Posterior cingulate gyrus (tissue), 11 donors: ENCODE results near the gene MRPS34.

ENCODE experiments used
- DNase-seq, 10 donors: peaks; one replicate each; pipeline versions ENCODE4 v3.0.0 to v3.0.0-alpha.2; 2020 to 2021; ENCODE audit warnings: mixed read lengths in 3 of 10
- intact Hi-C: fragments of 100-400 bp; cut with DNase I; formaldehyde crosslinking; loops from one replicate; pipeline ENCODE4 v1.15.1; 2023

MRPS34 gene

DNA sequence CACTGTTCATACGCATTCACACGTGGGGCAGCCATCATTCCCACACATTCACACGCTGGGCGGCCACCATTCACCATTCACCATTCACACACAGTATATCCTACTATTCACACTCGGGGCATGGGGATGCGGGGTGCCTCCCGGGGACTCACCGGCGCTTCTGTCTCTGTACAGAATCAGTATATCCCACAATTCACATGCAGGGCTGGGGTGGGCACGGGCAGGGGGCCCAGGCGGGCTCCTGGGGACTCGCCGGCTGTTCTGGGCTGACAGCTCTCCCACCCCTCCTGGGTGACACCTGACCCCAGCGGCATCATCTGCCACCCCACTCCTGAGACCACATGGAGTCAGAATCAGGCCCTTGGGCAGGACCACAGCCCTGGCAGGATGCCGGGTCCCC is 11.2 kb downstream of the MRPS34 start:
- DNase-seq: no peak
- intact Hi-C loops: no loop called here

DNA sequence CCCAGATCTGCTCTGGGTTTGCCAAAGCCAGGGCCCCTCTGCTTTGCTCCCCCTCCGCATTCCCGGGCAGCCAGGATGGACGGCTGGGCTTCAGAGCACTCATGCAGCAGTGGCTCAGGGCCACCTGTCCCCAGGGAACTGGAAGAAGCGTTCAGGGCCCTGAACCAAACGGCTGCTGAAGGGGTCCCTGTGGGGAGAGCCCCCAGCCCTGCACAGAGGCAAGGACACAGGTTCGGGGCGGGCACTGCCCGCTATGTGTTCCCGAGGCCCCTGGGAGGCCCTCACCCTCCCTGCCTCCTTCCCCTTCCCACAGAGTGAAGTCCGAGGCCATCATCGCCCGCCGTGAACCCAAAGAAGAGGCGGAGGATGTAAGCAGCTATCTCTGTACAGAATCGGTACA is 12.0 kb downstream of the MRPS34 start:
- DNase-seq: no peak
- intact Hi-C loops: no loop called here

DNA sequence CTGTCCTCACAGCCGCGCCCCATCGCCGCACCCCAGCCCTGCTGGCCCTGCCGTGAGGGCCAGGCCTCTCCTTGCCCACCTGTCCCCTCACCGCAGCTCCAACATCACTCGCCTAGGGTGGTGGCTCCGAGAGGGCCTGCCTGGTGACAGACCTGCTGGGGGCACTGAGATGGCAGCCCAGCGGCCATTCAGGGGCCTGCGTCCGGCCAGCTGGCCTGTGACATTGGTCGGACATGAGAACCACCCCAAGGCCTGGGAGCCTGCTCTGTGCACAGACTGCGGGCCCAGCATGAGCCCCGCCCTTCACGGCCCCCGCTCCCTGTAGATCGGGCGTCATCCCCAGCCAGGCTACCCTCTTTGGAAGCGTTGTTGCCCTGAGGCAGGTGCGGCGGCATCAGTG is 13.4 kb downstream of the MRPS34 start:
- peak in 1 of 10 donors; percentile 79 for DNase-seq
- intact Hi-C loops: no loop called here

GRCh38 chr16:1758923-1759322 is 14.0 kb downstream of the MRPS34 start:
- no peak for DNase-seq
- intact Hi-C loops: no loop called here

DNA sequence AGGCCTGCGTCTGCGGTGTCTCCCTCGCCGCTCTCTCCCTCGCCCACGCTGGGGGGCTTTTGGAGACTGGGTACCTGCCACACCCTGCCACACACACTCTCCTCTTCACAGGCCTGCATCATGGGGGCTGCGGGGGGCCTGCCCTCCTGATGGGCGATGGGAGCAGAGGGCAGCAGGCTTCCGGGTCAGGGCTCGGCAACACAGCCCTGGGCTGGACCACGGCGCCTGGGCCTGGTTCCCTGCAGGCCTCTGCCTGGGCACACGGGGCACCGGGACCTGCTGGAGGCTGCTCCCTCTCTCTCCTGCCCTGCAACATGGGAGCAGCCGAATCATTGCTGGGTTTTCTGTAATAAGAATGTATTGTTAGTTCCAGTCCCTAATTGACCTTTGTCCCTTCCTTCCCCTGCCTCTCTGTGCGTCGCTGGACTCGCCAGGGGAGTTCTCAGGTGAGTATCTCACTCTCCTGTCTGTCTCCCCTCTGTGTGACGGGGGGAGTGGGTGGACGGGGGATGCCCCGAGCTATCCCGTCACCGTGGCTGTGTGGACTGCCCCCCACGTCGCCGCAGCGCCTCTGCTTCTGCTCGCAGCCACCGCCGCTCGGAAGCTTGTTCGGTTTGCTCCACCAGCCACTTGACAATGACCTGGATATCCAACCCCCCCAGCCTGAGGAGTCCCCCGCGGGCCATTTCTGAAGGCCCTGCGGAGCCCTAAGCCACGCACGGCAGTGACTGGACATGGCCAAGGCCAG is 15.0 kb downstream of the MRPS34 start:
- intact Hi-C loops: no loop called here
- no peak for DNase-seq

DNA sequence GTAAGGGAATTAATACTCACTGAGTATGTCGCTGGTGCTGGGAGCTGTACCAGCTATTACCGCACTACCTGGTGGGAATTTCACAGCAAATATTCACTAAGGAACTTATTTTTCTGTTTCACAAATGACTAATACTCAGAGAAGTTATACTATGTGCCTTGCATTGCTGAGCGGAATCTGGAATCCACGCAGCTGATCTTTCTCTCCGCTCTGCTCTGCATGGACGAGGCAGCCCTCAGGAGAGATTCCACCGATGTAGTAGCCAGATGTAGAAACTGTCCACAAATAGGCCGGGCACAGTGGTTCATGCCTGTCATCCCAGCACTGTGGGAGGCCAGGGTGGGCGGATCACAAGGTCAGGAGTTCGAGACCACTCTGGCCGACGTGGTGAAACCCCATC is 18.7 kb downstream of the MRPS34 start:
- intact Hi-C loops: no loop called here
- DNase-seq: no peak

GRCh38 chr16:1752853-1753252 is 20.1 kb downstream of the MRPS34 start:
- peak in 2 of 10 donors; percentile 30 to 84 for DNase-seq
- intact Hi-C loops: no loop called here

GRCh38 chr16:1751946-1752345 is 21.0 kb downstream of the MRPS34 start:
- DNase-seq: no peak
- intact Hi-C loops: no loop called here

GRCh38 chr16:1749152-1750117 is 23.5 kb downstream of the MRPS34 start:
- peak in 1 of 10 donors; percentile 71 for DNase-seq
- intact Hi-C loops: no loop called here

GRCh38 chr16:1747934-1748333 is 25.0 kb downstream of the MRPS34 start:
- intact Hi-C loops: no loop called here
- DNase-seq: peak in 1 of 10 donors; percentile 67

GRCh38 chr16:1746693-1747195 is 26.2 kb downstream of the MRPS34 start:
- DNase-seq: peak in 1 of 10 donors; percentile 81
- intact Hi-C loops: no loop called here

DNA sequence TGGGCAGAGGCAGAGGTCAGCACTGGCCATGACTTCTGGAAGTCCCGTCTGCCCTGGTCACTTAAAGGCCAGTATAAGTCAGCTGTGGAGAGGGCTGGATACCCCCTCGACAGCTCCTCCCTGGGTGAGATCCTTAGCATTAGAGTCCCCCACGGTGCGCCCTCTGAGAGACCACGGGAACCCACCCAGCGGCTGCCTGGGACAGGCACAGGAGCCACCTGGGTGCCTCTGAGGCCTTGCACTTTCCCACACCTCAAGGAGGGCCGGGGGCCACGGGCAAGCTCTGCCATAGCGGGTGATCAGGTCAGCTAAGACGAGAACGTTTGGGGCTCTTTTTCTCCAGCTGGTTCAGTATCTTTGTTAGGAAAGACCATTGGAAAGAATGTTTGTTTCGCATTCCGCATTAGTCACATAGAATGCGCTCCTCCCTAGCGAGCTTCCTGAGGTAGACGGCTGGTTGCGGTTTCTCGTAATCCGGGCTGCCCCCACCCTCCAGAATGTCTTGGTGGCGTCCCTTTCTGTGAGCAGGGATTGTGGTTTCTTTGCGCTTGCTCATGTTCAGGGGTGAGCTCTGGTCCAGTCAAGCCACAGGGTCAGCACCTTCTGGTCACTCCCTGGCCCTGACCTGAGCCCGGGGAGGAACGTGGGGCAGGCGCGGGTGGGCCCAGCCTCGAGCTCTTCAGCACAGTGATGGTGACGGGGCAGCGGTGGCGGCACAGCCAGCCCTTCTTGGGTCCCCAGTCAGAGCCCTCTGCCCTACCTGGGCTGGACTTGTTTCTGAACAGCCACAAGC is 26.8 kb downstream of the MRPS34 start:
- intact Hi-C loops: no loop called here
- peak in 1 of 10 donors; percentile 77 for DNase-seq

DNA sequence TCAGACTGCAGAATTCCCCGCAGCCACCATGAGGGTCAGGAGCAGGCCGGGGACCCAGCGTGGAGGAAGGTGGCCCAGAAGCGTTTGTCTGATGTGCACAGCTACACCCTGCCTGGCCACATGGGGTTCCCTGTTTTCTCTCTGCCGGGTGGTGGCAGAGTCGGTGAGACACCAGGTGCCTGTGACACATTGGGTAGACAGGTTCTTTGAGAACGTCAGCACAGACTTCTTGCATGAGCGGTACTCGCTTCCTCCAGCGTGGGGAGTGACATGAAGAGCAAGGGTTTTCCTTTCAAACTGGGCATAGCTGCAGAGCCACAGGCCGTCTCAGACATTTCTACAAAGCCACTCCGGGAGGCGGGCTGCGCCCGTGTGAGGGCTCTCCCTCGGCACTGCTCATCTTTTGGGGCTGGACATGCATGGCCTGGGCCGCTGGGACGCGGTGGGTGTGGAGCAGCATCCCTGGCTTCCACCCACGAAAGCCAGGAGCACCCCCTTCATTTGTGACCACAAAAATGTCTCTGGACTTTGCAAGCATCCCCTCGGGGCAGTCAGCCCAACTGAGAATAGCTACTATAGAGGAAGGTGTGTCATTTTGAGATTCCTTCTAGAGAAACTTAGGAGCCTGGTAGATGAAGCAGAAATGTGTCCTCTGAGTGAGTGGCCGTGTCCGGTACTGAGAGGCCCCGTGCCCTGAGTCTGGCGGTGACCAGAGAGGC is 27.6 kb downstream of the MRPS34 start:
- DNase-seq: no peak

DNA sequence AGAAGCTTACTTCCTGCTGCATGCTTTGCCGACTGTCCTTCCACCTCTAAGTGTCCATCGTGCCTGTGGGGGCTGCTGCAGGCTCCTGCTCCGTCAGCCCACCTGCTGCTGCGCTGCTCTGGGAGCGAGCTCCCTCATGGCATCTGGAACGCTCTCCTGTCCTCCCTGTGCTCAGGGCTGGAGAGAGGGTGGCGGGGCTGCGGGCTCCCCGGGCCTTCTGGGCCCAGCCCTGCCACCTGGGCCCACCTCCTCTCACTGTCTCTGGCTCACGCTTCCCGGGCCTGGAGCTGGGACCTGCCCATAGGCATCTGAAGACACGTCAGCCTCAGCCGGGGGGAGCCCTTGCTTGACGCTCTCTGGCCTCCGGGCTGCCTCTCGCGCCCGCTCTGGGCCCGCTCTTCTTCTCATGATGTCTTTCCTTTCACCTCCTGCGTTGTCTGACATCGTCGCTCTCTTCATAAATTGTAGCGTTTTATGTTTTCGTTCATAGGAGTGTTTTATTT is 28.5 kb downstream of the MRPS34 start:
- no peak for DNase-seq
- intact Hi-C loops: no loop called here

More for the DNA sequence above, 27.6 kb downstream of the MRPS34 start:
- intact Hi-C loops: no loop called here

DNA sequence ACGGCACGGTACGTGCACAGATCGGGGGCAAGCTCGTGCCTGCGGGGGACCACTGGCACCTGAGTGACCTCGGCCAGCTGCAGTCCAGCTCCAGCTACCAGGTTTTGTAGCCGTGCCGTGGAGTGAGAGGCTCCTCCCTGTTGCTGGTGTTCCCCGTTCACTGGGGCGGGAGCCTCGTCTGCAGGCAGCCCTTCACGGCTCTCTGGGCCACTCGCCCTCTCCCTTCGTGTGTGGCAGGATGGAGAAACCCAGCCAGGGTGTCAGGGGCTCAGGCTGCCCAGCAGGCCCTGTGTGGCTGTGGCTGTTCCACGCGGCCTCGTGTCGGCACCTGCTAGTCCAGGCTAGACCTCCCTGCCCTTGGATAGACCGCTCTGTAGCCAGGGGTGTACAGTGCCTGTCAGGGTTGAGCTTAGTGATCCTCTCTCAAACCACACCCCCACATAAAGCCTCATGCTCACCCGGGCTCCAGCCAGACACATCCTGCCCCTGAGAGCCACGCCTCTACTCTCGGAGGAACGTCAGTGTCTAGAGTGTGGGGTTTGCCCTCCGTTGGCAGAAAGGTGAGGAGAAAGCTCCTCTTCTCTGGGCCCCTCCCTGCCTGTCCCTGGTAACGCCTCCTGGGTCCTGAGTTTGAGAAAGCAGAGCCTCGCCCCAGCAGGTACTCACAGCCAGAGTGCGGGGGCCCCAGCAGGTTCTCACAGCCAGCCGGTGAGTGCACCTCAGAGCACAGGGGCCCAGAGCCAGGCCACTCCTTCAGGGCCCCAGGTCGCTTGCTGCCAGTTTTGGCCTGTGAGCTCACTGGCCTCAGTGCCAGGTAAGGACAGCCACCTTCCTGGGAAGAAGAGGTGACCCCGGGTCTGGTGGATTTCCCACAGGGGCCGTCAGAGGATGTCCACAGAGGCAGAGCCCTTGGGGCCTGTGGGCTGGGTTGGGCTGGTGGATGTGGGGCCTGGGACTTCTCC is 29.3 kb downstream of the MRPS34 start:
- intact Hi-C loops: no loop called here

DNA sequence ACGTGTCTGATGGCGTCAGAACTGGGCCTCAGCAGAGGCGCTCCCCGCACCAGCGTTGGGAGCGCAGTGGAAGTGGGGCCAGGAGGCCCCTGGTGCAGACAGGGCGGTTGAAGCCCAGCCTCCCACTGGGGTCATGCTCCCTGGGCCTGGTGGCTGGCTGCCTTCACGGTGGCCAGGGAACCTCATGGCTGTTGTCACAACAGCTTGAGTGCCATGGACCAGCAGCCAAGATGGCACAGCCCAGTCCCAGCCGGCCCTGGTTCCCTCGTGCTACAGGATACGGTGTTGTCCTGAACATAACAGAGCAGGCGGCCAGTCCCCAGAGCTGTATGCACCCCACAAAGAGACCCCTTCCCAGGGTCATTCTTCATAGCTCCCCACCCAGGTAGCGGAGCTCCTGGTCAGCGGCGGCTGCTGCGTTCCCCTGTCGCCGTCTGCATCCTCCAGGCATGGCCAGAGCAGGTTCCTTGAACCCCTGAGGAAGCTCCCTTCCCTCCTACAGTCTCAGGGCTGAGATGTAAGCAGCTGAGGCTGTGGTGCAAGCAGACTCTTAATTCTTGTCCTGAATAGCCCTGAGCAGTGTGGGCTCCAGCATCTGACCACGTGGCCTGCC is 31.3 kb downstream of the MRPS34 start:
- DNase-seq: no peak
- intact Hi-C loops: no loop called here

More for the DNA sequence above, 29.3 kb downstream of the MRPS34 start:
- DNase-seq: no peak

DNA sequence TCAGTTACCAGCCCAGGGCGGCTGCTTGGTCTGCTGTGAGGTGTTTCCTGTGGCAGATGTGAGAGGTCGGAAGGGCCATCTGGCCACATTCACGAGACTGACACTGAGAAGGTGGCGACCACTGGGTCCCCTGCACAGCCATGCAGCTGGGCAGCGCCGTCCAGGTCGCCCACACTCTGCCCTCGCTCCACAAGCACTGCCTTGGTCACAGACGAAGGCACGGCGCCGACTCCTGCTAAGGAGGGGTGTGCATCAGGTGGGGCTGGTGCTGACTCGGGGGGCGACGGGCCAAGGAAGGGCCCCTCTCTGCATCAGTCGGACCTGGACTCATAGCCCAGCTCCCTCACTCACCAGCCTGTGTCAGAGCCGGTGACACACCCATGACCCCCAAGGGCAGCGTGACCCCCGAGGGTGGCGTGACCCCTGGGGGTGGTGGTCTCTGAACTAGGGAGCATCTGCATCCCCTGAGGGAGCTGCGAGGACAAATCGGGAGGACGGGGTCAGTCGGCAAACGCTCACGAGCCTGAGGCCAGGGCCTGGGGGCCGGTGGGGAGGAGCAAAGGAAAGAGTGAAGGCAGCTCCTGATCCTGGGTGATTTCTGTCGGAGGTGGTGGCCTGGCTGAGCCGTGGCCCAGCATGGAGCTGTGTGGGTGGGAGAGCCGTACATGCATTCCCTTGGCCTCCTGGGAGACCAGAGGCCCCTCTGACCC is 32.0 kb downstream of the MRPS34 start:
- DNase-seq: no peak
- intact Hi-C loops: no loop called here
